Measurements from ENCODE around the gene CPXM1. TPM values are rescaled to one million over a fixed set of nuclear protein-coding genes. Genes with fewer than 3 reads are reported as not detected.

Gene CPXM1
- total and polyA plus RNA-seq, 9 of the 15 experiments (the other 6 are each of a cell fraction or from before 2014, with no cell fraction given), result 0.04 to 1.1 (median 0.37) TPM; not detected in 2

GRCh38 chr20:2800521-2801285, at the start of gene CPXM1 (continued):
- no peak for TF ChIP-seq ZBTB12 (CRISPR knock-in tag; IDR thresholded peaks at IDR 0.05)
- no peak for TF ChIP-seq POLR3A (IDR thresholded peaks at IDR 0.05; ENCODE audit: borderline replicate concordance, extremely low read depth, insufficient read depth, insufficient read length)
- TF ChIP-seq CEBPB (tag; IDR thresholded peaks at IDR 0.05), result 0 out of 2 replicates have a peak, but pooled peaks have one; percentile 7
- TF ChIP-seq RB1 (IDR thresholded peaks at IDR 0.05; ENCODE audit: low read depth), result no peak
- TF ChIP-seq POLR2H (tag; IDR thresholded peaks at IDR 0.05; ENCODE audit: low read depth), result no peak
- no peak for TF ChIP-seq SMAD3 (CRISPR knock-in tag; conservative IDR thresholded peaks at IDR 0.05)
- no peak for TF ChIP-seq ZNF778 (CRISPR knock-in tag; IDR thresholded peaks at IDR 0.05)
- TF ChIP-seq HDAC2 (IDR thresholded peaks at IDR 0.05), result 0 out of 2 replicates have a peak, but pooled peaks have one; percentile 35
- TF ChIP-seq ZFX (CRISPR knock-in tag; IDR thresholded peaks at IDR 0.05), result no peak
- TF ChIP-seq TRIM28 (IDR thresholded peaks at IDR 0.05), result no peak
- TF ChIP-seq SMAD4 (CRISPR knock-in tag; conservative IDR thresholded peaks at IDR 0.05), result peak; percentile 79
- no peak for TF ChIP-seq MTF1 (CRISPR knock-in tag; IDR thresholded peaks at IDR 0.05; ENCODE audit: borderline replicate concordance)
- no peak for TF ChIP-seq CAMTA2 (CRISPR knock-in tag; conservative IDR thresholded peaks at IDR 0.05)
- TF ChIP-seq STAT5A (IDR thresholded peaks at IDR 0.05; ENCODE audit: borderline replicate concordance, low read length), result peak; percentile 66
- peak; percentile 63; the same call in 1 of the 2 replicates for TF ChIP-seq EP300 (IDR thresholded peaks at IDR 0.05; ENCODE audit: low read length)
- no peak for TF ChIP-seq POLR2B (IDR thresholded peaks at IDR 0.05; ENCODE audit: low read depth, partially characterized antibody)
- TF ChIP-seq PHB2 (IDR thresholded peaks at IDR 0.05; ENCODE audit: low read depth), result peak; percentile 59; the same call in 1 of the 2 replicates
- TF ChIP-seq ZMIZ1 (IDR thresholded peaks at IDR 0.05; ENCODE audit: low read depth in 2 of 2, low read length in 2 of 2), result peak in 1 of 2 experiments; percentile 39; a peak in 1 of 4 replicates
- no peak for TF ChIP-seq ESRRB (CRISPR knock-in tag; IDR thresholded peaks at IDR 0.05; ENCODE audit: borderline replicate concordance)
- TF ChIP-seq ZNF311 (CRISPR knock-in tag; IDR thresholded peaks at IDR 0.05), result no peak
- TF ChIP-seq ZNF395 (CRISPR knock-in tag; IDR thresholded peaks at IDR 0.05), result no peak

Measured in K562 (cell line).